ENCODE measurements around the gene AGMAT. TPM values are rescaled to one million over a fixed set of nuclear protein-coding genes. Genes with fewer than 3 reads are reported as not detected.

The AGMAT gene
- total and polyA plus RNA-seq, 2 of the 13 experiments (the other 11 are each of a cell fraction or from before 2014, with no cell fraction given), result 59.1 to 174 TPM

DNA sequence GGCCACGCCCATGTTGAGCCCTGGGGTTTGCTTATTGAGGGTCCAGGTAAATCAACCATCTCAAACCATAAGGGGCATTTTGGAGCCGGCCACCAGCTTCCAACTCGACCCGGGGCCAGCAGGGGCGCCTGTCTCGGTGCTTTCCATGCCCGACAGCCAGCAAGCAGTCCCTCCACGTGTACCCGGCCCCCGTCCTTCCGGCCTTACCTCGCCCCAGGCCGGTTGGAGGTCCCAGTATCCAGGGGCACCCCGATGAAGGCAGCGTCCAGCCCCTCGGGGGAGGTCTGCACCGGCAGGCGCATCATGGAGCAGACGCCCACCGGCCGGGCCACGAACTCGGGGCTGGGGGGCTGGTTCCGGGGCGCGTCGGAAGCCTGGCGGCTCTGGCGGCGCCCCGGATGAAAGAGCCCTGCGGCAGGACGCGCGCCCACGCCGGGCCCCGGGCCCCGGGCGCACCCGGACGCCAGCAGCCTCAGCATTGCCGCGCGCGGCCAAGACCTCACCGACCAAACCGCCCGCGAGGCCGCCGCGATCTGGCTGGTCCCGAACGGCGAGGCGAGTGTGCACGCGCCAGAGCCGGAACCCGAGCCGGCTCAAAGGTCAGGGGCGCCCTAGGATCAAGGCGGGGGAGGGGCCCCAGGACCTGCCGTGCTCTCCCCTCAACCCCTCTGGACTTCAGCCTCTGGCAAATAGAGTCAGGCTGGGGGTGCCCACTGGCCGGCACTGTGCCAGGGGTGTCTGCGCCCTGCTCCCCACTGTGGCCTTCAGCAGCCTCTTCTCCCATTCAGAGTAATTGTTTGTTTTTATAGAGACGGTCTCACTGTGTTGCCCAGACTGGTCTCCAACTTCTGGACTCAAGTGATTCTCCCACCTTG lies at the start of gene AGMAT (continued):
- TF ChIP-seq, protein P1, sequence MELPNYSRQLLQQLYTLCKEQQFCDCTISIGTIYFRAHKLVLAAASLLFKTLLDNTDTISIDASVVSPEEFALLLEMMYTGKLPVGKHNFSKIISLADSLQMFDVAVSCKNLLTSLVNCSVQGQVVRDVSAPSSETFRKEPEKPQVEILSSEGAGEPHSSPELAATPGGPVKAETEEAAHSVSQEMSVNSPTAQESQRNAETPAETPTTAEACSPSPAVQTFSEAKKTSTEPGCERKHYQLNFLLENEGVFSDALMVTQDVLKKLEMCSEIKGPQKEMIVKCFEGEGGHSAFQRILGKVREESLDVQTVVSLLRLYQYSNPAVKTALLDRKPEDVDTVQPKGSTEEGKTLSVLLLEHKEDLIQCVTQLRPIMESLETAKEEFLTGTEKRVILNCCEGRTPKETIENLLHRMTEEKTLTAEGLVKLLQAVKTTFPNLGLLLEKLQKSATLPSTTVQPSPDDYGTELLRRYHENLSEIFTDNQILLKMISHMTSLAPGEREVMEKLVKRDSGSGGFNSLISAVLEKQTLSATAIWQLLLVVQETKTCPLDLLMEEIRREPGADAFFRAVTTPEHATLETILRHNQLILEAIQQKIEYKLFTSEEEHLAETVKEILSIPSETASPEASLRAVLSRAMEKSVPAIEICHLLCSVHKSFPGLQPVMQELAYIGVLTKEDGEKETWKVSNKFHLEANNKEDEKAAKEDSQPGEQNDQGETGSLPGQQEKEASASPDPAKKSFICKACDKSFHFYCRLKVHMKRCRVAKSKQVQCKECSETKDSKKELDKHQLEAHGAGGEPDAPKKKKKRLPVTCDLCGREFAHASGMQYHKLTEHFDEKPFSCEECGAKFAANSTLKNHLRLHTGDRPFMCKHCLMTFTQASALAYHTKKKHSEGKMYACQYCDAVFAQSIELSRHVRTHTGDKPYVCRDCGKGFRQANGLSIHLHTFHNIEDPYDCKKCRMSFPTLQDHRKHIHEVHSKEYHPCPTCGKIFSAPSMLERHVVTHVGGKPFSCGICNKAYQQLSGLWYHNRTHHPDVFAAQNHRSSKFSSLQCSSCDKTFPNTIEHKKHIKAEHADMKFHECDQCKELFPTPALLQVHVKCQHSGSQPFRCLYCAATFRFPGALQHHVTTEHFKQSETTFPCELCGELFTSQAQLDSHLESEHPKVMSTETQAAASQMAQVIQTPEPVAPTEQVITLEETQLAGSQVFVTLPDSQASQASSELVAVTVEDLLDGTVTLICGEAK (IDR thresholded peaks at IDR 0.05), result no peak
- TF ChIP-seq, protein P1 (CRISPR knock-in tag; IDR thresholded peaks at IDR 0.05), result peak; percentile 85; the same call in 1 of the 2 replicates
- peak; percentile 97 for TF ChIP-seq YEATS4 (CRISPR knock-in tag; IDR thresholded peaks at IDR 0.05; ENCODE audit: borderline replicate concordance)
- TF ChIP-seq ATF1 (CRISPR knock-in tag; IDR thresholded peaks at IDR 0.05), result no peak
- TF ChIP-seq SRF (IDR thresholded peaks at IDR 0.05; ENCODE audit: low read depth, low read length), result no peak
- TF ChIP-seq ZNF660 (CRISPR knock-in tag; IDR thresholded peaks at IDR 0.05; ENCODE audit: borderline replicate concordance, low read depth), result no peak
- TF ChIP-seq, protein P2, sequence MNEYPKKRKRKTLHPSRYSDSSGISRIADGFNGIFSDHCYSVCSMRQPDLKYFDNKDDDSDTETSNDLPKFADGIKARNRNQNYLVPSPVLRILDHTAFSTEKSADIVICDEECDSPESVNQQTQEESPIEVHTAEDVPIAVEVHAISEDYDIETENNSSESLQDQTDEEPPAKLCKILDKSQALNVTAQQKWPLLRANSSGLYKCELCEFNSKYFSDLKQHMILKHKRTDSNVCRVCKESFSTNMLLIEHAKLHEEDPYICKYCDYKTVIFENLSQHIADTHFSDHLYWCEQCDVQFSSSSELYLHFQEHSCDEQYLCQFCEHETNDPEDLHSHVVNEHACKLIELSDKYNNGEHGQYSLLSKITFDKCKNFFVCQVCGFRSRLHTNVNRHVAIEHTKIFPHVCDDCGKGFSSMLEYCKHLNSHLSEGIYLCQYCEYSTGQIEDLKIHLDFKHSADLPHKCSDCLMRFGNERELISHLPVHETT (CRISPR knock-in tag; conservative IDR thresholded peaks at IDR 0.05), result peak; percentile 82
- peak; percentile 91; the same call in 1 of the 2 replicates for TF ChIP-seq ZNF451 (CRISPR knock-in tag; IDR thresholded peaks at IDR 0.05)
- TF ChIP-seq, protein P3, sequence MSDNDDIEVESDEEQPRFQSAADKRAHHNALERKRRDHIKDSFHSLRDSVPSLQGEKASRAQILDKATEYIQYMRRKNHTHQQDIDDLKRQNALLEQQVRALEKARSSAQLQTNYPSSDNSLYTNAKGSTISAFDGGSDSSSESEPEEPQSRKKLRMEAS (IDR thresholded peaks at IDR 0.05), result peak; percentile 92
- TF ChIP-seq ZNF30 (CRISPR knock-in tag; IDR thresholded peaks at IDR 0.05), result no peak
- TF ChIP-seq, protein P4, sequence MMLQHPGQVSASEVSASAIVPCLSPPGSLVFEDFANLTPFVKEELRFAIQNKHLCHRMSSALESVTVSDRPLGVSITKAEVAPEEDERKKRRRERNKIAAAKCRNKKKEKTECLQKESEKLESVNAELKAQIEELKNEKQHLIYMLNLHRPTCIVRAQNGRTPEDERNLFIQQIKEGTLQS (CRISPR knock-in tag; IDR thresholded peaks at IDR 0.05), result no peak
- peak; percentile 38; the same call in 1 of the 2 replicates for TF ChIP-seq ZNF44 (CRISPR knock-in tag; IDR thresholded peaks at IDR 0.05)
- TF ChIP-seq, protein P5, sequence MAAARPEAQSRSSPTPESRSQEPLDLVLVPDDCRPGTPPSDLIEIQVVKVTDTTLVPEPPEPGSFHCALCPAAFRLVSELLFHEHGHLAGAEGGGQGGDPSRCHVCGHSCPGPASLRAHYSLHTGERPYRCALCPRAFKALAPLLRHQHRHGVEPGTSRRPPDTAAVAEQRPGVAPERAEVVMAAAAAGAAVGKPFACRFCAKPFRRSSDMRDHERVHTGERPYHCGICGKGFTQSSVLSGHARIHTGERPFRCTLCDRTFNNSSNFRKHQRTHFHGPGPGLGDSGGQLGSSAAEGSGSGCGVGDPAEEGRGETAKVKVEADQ (CRISPR knock-in tag; IDR thresholded peaks at IDR 0.05; ENCODE audit: borderline replicate concordance), result peak; percentile 93; the same call in 1 of the 2 replicates
- peak; percentile 53; the same call in 1 of the 2 replicates for TF ChIP-seq ZNF124 (CRISPR knock-in tag; IDR thresholded peaks at IDR 0.05)
- peak; percentile 85 for TF ChIP-seq ETV5 (CRISPR knock-in tag; IDR thresholded peaks at IDR 0.05; ENCODE audit: borderline replicate concordance)
